Breast epithelium (tissue), 3 donors: Measurements from ENCODE around the gene PIK3CA.

Source experiments
- CTCF ChIP-seq, 3 donors: fragments of 450-650 bp; IDR thresholded peaks; one replicate each; pipeline ENCODE4 v1.5.1; 2016 to 2017; ENCODE audit warnings: antibody characterized with exemption in 3 of 3, mild to moderate bottlenecking in 3 of 3, moderate library complexity in 3 of 3
- POLR2A ChIP-seq: fragments of 450-650 bp; IDR thresholded peaks from one replicate; pipeline ENCODE4 v1.6.1; 2016; ENCODE audit warnings: antibody characterized with exemption, mild to moderate bottlenecking, moderate library complexity

- TF ChIP-seq CTCF (IDR thresholded peaks at IDR 0.05) = no peak
- TF ChIP-seq POLR2A = no peak
These were observed 99.3 kb downstream of the PIK3CA start for GRCh38 chr3:179247289-179248015.
